Measurements from ENCODE around the gene CSTA.

CSTA gene, protein sequence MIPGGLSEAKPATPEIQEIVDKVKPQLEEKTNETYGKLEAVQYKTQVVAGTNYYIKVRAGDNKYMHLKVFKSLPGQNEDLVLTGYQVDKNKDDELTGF

DNA sequence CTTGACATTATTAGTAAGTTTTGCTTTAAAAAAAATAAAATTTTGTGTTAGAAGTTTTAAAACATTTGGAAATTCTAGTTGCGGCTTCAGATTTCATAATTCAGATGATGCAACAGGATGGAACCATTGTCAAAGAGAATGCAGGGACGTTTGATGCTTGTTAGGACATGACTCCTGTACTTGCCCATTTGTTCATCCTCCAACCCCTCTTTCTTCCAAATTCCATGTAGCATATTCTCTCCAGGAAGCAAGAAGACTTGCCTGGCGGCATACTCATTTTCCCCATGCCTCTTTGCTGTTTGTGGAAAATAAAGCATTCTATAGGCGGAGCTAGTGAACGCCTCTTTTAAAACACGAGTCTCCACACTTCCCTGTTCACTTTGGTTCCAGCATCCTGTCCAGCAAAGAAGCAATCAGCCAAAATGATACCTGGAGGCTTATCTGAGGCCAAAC, at the start of gene CSTA:
CSTA (plus strand) TSS at position 378 of the 453 bp plus-strand sequence; CDS start at position 423, 45 bp downstream.
- no peak for DNase-seq (ENCODE audit: low read depth)

GRCh38 chr3:122281891-122282290, 43.2 kb upstream of the CSTA start:
- DNase-seq (ENCODE audit: low read depth): no peak

- no peak for DNase-seq (ENCODE audit: low read depth)
Measured at GRCh38 chr3:122283796-122284445, 41.1 kb upstream of the CSTA start.

DNA sequence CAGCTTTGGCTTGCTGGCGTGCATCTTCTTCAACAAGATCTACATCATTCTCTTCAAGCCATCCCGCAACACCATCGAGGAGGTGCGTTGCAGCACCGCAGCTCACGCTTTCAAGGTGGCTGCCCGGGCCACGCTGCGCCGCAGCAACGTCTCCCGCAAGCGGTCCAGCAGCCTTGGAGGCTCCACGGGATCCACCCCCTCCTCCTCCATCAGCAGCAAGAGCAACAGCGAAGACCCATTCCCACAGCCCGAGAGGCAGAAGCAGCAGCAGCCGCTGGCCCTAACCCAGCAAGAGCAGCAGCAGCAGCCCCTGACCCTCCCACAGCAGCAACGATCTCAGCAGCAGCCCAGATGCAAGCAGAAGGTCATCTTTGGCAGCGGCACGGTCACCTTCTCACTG, 40.6 kb upstream of the CSTA start:
- DNase-seq (ENCODE audit: low read depth): no peak

- no peak for DNase-seq (ENCODE audit: low read depth)
Measured at GRCh38 chr3:122294359-122294758, 30.7 kb upstream of the CSTA start.

DNA sequence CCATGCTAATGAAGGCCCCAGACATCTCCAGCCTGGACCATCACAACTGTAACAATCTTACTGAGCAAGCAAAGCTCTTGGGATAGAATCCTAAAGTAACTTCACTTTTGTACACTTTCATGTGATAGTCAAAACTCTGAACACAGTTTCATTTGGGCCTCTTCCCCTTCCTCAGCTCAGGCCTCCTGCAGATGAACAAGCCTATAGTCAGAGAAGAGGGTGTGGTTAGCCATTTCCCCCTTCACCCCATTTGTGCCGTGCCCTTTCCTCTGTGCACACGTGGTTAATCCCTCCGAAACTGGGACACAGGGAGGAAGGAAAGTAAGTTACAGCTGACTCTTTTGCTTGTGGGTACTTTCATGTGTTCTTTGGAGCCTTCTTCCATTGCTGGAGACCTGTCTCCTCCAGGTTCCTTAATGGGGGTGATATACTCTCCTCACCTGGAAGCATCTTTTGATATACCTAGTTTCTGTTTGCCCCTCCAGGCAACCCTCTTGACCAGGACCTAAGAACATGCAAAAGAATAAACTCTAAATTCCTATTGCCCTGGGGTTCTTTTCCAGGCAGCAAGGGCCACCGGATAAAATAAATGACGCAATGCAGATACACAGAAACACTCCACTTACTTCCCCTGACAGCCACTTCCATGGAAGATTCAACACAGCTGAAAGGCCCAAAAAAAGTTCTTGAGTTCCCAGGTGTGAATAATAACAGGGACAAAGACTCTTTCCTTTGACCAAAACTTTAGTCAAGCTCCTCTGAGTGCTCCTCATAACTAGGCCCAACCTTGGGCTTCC, 29.6 kb upstream of the CSTA start:
- no peak for DNase-seq (ENCODE audit: low read depth)

DNA sequence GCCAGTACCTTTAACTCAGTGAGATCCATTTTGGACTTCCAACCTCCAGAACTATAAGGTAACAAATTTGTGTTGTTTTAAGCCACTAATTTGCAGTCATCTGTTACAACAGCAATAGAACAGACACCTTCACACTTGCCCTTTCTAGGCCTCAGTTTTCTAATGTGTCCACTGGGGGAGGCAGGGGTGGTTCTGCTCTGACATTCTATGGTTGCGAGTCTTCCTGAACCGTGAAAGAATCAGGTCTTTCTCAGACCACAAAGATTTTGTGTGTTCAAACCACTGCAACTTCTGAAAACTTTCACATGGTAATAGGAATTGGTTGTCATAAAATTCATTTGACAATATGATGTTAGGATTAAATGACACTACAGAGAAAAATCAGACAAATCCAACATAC, 26.8 kb upstream of the CSTA start:
- DNase-seq (ENCODE audit: low read depth): no peak

GRCh38 chr3:122299215-122299614, 25.8 kb upstream of the CSTA start:
- no peak for DNase-seq (ENCODE audit: low read depth)

DNA sequence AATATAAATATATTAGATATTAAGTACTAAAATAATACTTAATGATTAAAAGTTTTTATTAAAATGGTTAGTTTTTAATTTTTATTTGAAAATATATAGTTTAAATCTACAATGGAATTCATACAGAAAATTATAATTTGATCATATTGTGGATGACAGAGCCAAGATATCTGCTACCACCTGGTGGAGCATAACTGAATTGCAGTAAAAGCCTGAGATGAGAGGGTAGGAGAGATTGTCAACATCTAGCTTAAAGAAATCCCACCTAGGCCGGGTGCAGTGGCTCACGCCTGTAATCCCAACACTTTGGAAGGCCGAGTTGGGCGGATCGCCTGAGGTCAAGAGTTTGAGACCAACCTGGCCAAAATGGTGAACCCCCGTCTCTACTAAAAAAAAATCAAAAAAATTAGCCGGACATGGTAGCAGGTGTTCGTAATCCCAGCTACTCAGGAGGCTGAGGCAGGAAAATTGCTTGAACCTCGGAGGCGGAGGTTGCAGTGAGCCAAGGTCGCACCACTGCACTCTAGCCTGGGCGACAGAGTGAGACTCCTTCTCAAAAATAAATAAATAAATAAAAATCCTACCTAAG, 25.1 kb upstream of the CSTA start:
- no peak for DNase-seq (ENCODE audit: low read depth)

DNA sequence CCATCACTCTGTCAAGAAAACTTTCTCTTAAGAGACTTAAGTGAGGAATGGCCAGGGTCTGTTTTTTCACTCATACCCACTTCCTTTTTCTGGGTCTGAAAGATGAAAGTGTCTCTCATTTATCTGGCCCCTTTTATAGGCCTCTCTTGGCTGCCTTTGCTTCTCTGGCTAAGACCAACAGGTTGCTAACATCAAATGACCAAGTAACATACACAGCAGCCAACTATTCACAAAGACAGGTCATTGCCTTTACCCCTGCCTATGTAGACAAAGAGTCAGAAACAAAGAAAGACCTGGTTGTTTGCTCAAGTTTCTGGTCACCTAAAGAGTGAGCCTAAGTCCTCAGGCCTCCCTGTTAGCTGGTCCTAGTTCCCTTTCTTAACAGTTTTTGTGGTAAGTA, 24.0 kb upstream of the CSTA start:
- DNase-seq (ENCODE audit: low read depth): no peak

- DNase-seq (ENCODE audit: low read depth): no peak
Measured at GRCh38 chr3:122305818-122306621, 19.0 kb upstream of the CSTA start.

DNA sequence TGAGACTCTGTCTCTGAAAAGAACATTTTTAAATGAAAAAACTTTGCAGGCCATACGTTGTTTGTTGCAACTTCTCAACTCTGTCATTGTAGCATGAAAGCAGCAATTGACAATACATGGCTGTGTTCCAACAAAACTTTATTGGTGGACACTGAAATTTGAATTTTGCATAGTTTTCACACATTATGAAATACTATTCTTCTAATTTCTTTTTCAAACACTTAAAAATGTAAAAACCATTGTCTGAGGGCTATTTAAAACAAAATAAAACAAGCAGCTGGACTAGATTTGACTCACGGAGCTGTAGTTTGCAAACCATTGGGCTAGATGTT, 18.5 kb upstream of the CSTA start:
- no peak for DNase-seq (ENCODE audit: low read depth)

DNA sequence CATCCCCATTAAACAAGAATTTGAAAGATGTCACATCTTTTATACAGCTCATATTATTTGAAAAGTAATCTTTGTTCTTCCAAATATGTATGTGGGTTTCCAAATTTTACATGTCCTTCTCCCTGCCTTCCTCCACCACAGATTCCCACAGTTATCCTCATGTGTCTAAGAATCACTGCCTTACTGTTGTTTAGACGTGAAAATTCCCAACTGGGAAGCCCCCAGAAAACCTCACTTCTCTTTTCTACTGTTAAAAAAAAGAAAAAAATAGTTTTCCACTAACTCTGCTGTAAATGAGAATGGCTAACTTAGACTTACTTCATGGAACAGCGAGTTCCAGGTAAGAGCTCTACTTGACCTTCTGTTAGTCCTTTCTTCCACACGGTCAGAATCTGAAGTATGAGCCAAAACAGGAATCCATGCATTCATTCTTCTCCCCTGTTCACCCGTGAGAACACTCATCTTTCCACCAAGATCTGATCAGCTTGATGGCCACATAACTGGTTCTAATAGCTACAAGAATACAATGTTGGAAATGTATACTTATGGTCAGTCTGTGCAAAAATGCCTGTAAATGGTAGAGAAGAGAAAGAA, 17.9 kb upstream of the CSTA start:
- DNase-seq (ENCODE audit: low read depth): no peak

- no peak for DNase-seq (ENCODE audit: low read depth)
Measured at GRCh38 chr3:122307976-122308375, 17.1 kb upstream of the CSTA start.

- no peak for DNase-seq (ENCODE audit: low read depth)
Measured at GRCh38 chr3:122310361-122310760, 14.7 kb upstream of the CSTA start.

GRCh38 chr3:122312826-122313225, 12.2 kb upstream of the CSTA start:
- no peak for DNase-seq (ENCODE audit: low read depth)

GRCh38 chr3:122313281-122313680, 11.8 kb upstream of the CSTA start:
- no peak for DNase-seq (ENCODE audit: low read depth)

- DNase-seq (ENCODE audit: low read depth): no peak
Measured at GRCh38 chr3:122314228-122314876, 10.7 kb upstream of the CSTA start.

GRCh38 chr3:122315619-122316018, 9.4 kb upstream of the CSTA start:
- DNase-seq (ENCODE audit: low read depth): no peak

DNA sequence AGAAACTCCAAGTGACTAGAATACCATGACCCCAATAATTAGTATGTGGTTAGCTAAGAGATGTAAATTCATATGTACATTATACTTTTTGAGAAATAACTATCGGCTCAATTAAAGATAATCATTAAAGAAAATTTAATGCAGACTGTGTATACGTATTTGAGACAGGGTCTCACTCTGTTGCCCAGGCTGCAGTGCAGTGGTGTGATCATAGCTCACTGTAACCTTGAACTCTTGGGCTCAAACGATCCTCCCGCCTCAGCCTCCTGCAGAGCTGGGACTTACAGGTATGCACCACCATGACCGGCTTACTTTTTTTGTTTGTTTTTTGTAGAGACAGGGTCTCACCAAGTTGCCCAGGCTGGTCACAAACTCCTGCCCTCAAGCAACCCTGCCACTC, 8.7 kb upstream of the CSTA start:
- no peak for DNase-seq (ENCODE audit: low read depth)

DNA sequence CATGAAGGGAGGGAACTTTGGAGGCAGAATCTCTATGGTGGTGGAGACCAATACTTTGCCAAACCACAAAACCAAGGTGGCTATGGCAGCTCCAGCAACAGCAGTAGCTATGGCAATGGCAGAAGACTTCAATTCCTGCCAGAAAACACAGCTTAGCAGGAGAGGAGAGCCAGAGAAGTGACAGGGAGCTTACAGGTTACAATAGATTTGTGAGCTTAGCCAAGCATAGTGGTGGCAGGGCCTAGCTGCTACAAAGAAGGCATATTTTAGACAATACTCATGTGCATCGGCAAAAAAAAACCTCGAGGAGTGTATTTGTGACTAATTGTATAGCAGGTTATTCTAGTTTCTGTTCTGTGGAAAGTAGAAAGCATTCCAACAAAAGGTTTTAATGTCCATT, 6.4 kb upstream of the CSTA start:
- DNase-seq (ENCODE audit: low read depth): no peak

Data from stimulated activated CD8-positive, alpha-beta memory T cell treated with anti-CD3 and anti-CD28 coated beads, Interleukin-7, amount 100 ng/mL, for 24 hours (primary cell).